B cell (primary cell): ENCODE data around the gene RDH5. TPM values are rescaled to one million over a fixed set of nuclear protein-coding genes. Genes with fewer than 3 reads are reported as not detected.

Experiments
- ATAC-seq: fragments of 200-7000 bp; cut with Tn5 transposase; one replicate; pipeline ENCODE4 v1.10.0; 2021; ENCODE audit warnings: low read depth, mild to moderate bottlenecking, moderate number of reproducible peaks, moderate library complexity
- CTCF ChIA-PET: fragments of 350-600 bp; sonication (Branson Sonifier 250); formaldehyde crosslinking; loops from one replicate; lab custom pipeline; 2021; ENCODE audit warnings: antibody characterized with exemption, inconsistent platforms; lab: Charles Lee
- POLR2A ChIA-PET: fragments of 350-600 bp; sonication (Branson Sonifier 250); formaldehyde crosslinking; loops from one replicate; lab custom pipeline; 2021; ENCODE audit warnings: antibody characterized with exemption; lab: Charles Lee
- DNase-seq: peaks from one replicate; pipeline ENCODE4 v3.0.0; 2013
- H2AFZ ChIP-seq: 2 replicates; pipeline ENCODE4 v1.6.1; 2012; ENCODE audit warnings: mild to moderate bottlenecking, low read depth, low read length; ENCODE audit not compliant: insufficient read depth, poor library complexity, severe bottlenecking
- H3K27ac ChIP-seq, 2 donors: 1 replicate in 1 of 2; 2 replicates in 1 of 2; pipeline ENCODE4 v1.5.1; 2012 to 2013; ENCODE audit warnings: low read length in 2 of 2, mild to moderate bottlenecking in 2 of 2, moderate library complexity in 1 of 2
- H3K27me3 ChIP-seq, 4 experiments: fragments of 200-600 bp in 1 of 4; sonication (generic) in 1 of 4; replicated peaks in 1 of 4; 1 replicate in 2 of 4; 2 replicates in 2 of 4; pipeline versions ENCODE4 v1.6.1 to v1.7.0; 2013 to 2016; ENCODE audit warnings: low read length in 3 of 4, mild to moderate bottlenecking in 2 of 4, mixed read lengths in 1 of 4, moderate library complexity in 1 of 4; ENCODE audit not compliant: insufficient read depth in 4 of 4, control insufficient read depth in 3 of 4; ENCODE audit errors: control extremely low read depth in 1 of 4
- H3K36me3 ChIP-seq, 2 experiments: replicated peaks in 1 of 2; 1 replicate in 1 of 2; 2 replicates in 1 of 2; pipeline versions ENCODE4 v1.6.1 to v1.7.1; 2013; ENCODE audit warnings: low read length in 1 of 2; ENCODE audit not compliant: insufficient read depth in 2 of 2, control insufficient read depth in 1 of 2; ENCODE audit errors: control extremely low read depth in 1 of 2, extremely low read depth in 1 of 2
- H3K4me1 ChIP-seq, 2 donors: fragments of 200-600 bp in 1 of 2; sonication (generic) in 1 of 2; 1 replicate in 1 of 2; 2 replicates in 1 of 2; pipeline versions ENCODE4 v1.5.1 to v1.6.1; 2013 to 2017; ENCODE audit warnings: low read length in 2 of 2; ENCODE audit not compliant: control insufficient read depth in 2 of 2, insufficient read depth in 2 of 2
- H3K4me2 ChIP-seq: replicated peaks from 2 replicates; pipeline ENCODE3; 2012; ENCODE audit warnings: mild to moderate bottlenecking, low read depth, low read length; ENCODE audit not compliant: poor library complexity, severe bottlenecking
- H3K4me3 ChIP-seq, 5 experiments: fragments of 200-600 bp in 1 of 5; sonication (generic) in 1 of 5; 1 replicate in 3 of 5; 2 replicates in 2 of 5; pipeline versions ENCODE4 v1.5.1 to v1.7.0; 2011 to 2016; ENCODE audit warnings: low read length in 4 of 5, mild to moderate bottlenecking in 4 of 5, low read depth in 2 of 5, control low read depth in 1 of 5, moderate library complexity in 1 of 5; ENCODE audit not compliant: insufficient read depth in 1 of 5; ENCODE audit errors: control extremely low read depth in 1 of 5, extremely low read depth in 1 of 5
- H3K79me2 ChIP-seq: fragments of 200-600 bp; sonication (generic); one replicate; pipeline ENCODE4 v1.6.0; 2016; ENCODE audit warnings: low read length; ENCODE audit not compliant: control insufficient read depth, insufficient read depth
- H3K9ac ChIP-seq: fragments of 200-600 bp; sonication (generic); 2 replicates; pipeline ENCODE4 v1.6.1; 2017; ENCODE audit warnings: mild to moderate bottlenecking, low read length, moderate library complexity
- H3K9me3 ChIP-seq, 3 donors: one replicate each; pipeline versions ENCODE4 v1.6.1 to v1.7.1; 2013; ENCODE audit warnings: low read length in 2 of 3; ENCODE audit not compliant: control insufficient read depth in 2 of 3, insufficient read depth in 1 of 3; ENCODE audit errors: control extremely low read depth in 1 of 3
- H4K20me1 ChIP-seq: 2 replicates; pipeline ENCODE4 v1.6.0; 2012; ENCODE audit warnings: mild to moderate bottlenecking, low read length; ENCODE audit not compliant: insufficient read depth, control insufficient read depth, poor library complexity, severe bottlenecking
- H3K27ac Mint-ChIP-seq: one replicate; pipeline ENCODE4 v1.8.0; 2021; ENCODE audit warnings: mixed read lengths
- H3K27me3 Mint-ChIP-seq: one replicate; pipeline ENCODE4 v1.8.0; 2021; ENCODE audit warnings: mixed read lengths
- H3K4me1 Mint-ChIP-seq: one replicate; pipeline ENCODE4 v1.8.0; 2021; ENCODE audit warnings: mixed read lengths
- H3K4me3 Mint-ChIP-seq: one replicate; pipeline ENCODE4 v1.8.0; 2021; ENCODE audit warnings: mixed read lengths
- H3K9me3 Mint-ChIP-seq: one replicate; pipeline ENCODE4 v1.8.0; 2022; ENCODE audit warnings: mixed read lengths; ENCODE audit not compliant: insufficient read depth
- EZH2 ChIP-seq: IDR thresholded peaks from 2 replicates; pipeline ENCODE4 v1.6.1; 2012; ENCODE audit warnings: borderline replicate concordance, low read depth, mild to moderate bottlenecking, moderate library complexity, low read length; ENCODE audit not compliant: insufficient read depth, poor library complexity, severe bottlenecking
- WGBS: methylation state at CpG from one replicate; pipeline ENCODE4 v1.1.5; 2013; ENCODE audit warnings: missing lambda C conversion rate; ENCODE audit not compliant: insufficient coverage; 5-methylcytosine and 5-hydroxymethylcytosine counted together
- intact Hi-C: fragments of 100-400 bp; cut with micrococcal nuclease; formaldehyde crosslinking; loops from one replicate; pipeline ENCODE4 v1.10.0; 2022
- polyA plus RNA-seq: library from polyadenylated mRNA; depleted of rRNA; stranded (reverse); fragments of >200 nt; gene quantifications from 2 replicates; pipeline ENCODE4 v1.2.3, GENCODE V29; 2012
- total RNA-seq, 2 donors: library from RNA; stranded (reverse); fragments of 120-200 nt in 1 of 2; gene quantifications; 1 replicate in 1 of 2; 2 replicates in 1 of 2; pipeline versions ENCODE4 v1.2.3 to v1.2.4, GENCODE V29; 2013 to 2022
- TF ChIP-seq, protein P1 (sequence below): fragments of 200-600 bp; IDR thresholded peaks from one replicate; pipeline ENCODE4 v1.8.0; 2022; ENCODE audit warnings: antibody characterized with exemption, mild to moderate bottlenecking

RDH5 gene
- total and polyA plus RNA-seq, 2 donors (not counting 1 experiment from before 2014, with no cell fraction given) = 32.6 to 37.8 TPM

DNA sequence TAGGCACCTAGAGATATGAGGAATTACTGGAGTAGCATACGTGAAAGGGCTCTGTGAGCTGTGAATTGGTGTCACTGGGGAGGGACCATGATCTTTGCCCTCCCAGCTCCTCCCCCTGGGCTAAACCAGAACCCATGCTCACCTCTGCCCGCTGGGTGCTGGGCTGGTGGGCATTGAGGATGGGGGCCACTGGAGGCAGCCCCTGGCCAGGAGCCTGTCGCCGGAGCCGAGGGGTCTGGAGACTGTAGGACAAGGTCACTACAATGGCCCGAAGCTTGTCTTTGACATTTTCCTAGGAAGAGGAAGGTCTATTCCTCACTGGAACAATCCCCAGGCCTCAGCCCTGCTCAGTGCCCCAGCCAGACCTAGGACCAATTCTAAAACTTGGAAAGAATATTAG, 24.1 kb upstream of the RDH5 start:
- no peak overlapping the region for H3K27ac Mint-ChIP-seq
- Histone ChIP-seq H3K4me2 (no peak overlapping the region), H4K20me1 (no peaks in the 10 kb centered on the region), H3K27me3 (peaks cover 0 to 3% (median 0%) of the 10 kb centered on the region in 4 experiments), H3K9ac (no peak overlapping the region), H3K4me3 (no peak overlapping the region), H3K79me2 (no peaks in the 10 kb centered on the region), H3K4me1 (no peaks in the 10 kb centered on the region), H3K36me3 (no peaks in the 10 kb centered on the region), H3K27ac (no peak overlapping the region), H3K9me3 (no peaks in the 10 kb centered on the region), H2AFZ (no peak overlapping the region)
- no peaks in the 10 kb centered on the region for H3K4me1 Mint-ChIP-seq
- intact Hi-C loops = no loop called here
- ATAC-seq = no peak
- H3K9me3 Mint-ChIP-seq = no peaks in the 10 kb centered on the region
- no peak overlapping the region for H3K4me3 Mint-ChIP-seq
- ChIA-PET CTCF (interaction anchor here (0.8 to 1.3 kb wide), 2 partner anchors 27 to 42 kb away, joined by 3 read pairs; no protein-coding TSS in a partner anchor), POLR2A (no interaction called here)
- TF ChIP-seq, protein P1, sequence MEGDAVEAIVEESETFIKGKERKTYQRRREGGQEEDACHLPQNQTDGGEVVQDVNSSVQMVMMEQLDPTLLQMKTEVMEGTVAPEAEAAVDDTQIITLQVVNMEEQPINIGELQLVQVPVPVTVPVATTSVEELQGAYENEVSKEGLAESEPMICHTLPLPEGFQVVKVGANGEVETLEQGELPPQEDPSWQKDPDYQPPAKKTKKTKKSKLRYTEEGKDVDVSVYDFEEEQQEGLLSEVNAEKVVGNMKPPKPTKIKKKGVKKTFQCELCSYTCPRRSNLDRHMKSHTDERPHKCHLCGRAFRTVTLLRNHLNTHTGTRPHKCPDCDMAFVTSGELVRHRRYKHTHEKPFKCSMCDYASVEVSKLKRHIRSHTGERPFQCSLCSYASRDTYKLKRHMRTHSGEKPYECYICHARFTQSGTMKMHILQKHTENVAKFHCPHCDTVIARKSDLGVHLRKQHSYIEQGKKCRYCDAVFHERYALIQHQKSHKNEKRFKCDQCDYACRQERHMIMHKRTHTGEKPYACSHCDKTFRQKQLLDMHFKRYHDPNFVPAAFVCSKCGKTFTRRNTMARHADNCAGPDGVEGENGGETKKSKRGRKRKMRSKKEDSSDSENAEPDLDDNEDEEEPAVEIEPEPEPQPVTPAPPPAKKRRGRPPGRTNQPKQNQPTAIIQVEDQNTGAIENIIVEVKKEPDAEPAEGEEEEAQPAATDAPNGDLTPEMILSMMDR = no peak
- no peak for TF ChIP-seq EZH2
- H3K27me3 Mint-ChIP-seq = no peaks in the 10 kb centered on the region
- WGBS = 95% methylated on average over 4 of the region's 6 CpGs
- no peak for DNase-seq

DNA sequence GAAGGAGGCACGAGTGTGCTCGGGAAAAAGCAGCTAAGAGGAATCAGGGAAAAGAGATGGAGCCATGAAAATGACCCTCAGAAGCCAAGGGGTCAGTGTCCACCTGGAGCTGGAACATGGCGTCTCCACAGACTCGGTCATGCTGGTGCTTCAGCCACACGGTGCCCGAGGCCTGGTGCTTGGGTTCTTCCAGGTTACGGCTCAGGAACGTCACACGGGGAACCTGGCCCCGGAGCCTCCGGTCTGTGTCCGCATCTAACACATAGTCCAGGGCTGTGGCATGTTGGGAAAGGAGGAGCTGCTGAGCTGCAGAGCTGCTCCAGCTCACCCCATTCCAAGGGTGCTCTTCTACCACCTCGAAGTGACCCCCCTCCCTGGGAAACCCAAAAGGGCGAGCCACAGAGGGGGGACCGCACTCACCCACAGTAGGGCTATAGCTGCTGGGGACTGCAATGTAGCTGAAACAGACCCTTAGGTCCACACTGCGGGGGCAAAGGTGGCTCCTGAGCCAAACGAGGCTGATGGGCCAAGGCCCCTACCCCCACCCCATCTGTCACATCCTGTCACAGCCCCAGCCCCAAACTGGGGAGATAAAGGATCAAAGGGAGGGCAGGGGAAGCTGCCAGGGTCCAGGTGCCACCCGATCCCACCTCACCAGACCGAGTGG, 23.3 kb upstream of the RDH5 start:
- Histone ChIP-seq H3K9ac (no peak overlapping the region), H3K4me2 (no peak overlapping the region), H3K36me3 (no peaks in the 10 kb centered on the region), H3K27me3 (peaks cover 0 to 3% (median 0%) of the 10 kb centered on the region in 4 experiments), H3K4me3 (no peak overlapping the region), H3K4me1 (no peaks in the 10 kb centered on the region), H4K20me1 (no peaks in the 10 kb centered on the region), H3K79me2 (no peaks in the 10 kb centered on the region), H2AFZ (no peak overlapping the region), H3K27ac (no peak overlapping the region), H3K9me3 (no peaks in the 10 kb centered on the region)
- ATAC-seq = no peak
- 88% methylated on average over 19 of the region's 19 CpGs for WGBS
- TF ChIP-seq, protein P1 = no peak
- no peak for TF ChIP-seq EZH2
- ChIA-PET CTCF (interaction anchor here (0.8 to 1.3 kb wide), 2 partner anchors 27 to 41 kb away, joined by 3 read pairs; no protein-coding TSS in a partner anchor), POLR2A (no interaction called here)
- intact Hi-C loops = no loop called here
- H3K27me3 Mint-ChIP-seq = no peaks in the 10 kb centered on the region
- no peak for DNase-seq
- H3K27ac Mint-ChIP-seq = no peak overlapping the region
- H3K4me1 Mint-ChIP-seq = no peaks in the 10 kb centered on the region
- no peak overlapping the region for H3K4me3 Mint-ChIP-seq
- H3K9me3 Mint-ChIP-seq = no peaks in the 10 kb centered on the region
